HepG2 (cell line): ENCODE data around the gene FAM162A. TPM values are rescaled to one million over a fixed set of nuclear protein-coding genes. Genes with fewer than 3 reads are reported as not detected.

Experiments
- ATAC-seq: fragments of 200-7000 bp; cut with Tn5 transposase; 3 replicates; pipeline ENCODE4 v1.9.1; 2020; ENCODE audit warnings: mild to moderate bottlenecking, moderate library complexity
- BruUV-seq: library from RNA; stranded (reverse); fragments of 400-500 nt; replicated peaks from 2 replicates; lab custom pipeline; 2021; lab: Mats Ljungman, UMichigan
- CTCF ChIA-PET: fragments of 300-600 bp; formaldehyde crosslinking; extraction: SDS; loops from one replicate; lab custom pipeline; 2021; ENCODE audit warnings: low total read pairs, inconsistent platforms, low intra/inter-chr PET ratio; lab: Yijun Ruan, JAX
- POLR2A ChIA-PET: fragments of 350-600 bp; sonication (Branson Sonifier 250); formaldehyde crosslinking; loops from one replicate; lab custom pipeline; 2020; ENCODE audit warnings: antibody characterized with exemption, inconsistent platforms; lab: Yijun Ruan, JAX
- DNase-seq: peaks from one replicate; pipeline ENCODE4 v3.0.0-alpha.2; 2015; ENCODE audit warnings: low spot score
- FAIRE-seq: peaks from 3 replicates; lab custom pipeline; 2011; peaks lifted over from hg19 to GRCh38; lab: Jason Lieb, UNC
- H2AFZ ChIP-seq: one replicate; pipeline ENCODE4 v1.6.1; 2011; ENCODE audit warnings: low read length, inconsistent platforms
- H3K27ac ChIP-seq: fragments of 300-600 bp; 3 replicates; pipeline ENCODE4 v1.8.0; 2011; ENCODE audit warnings: mixed run types, mild to moderate bottlenecking, mixed read lengths, low read length, inconsistent platforms; ENCODE audit not compliant: insufficient read depth; ENCODE audit errors: extremely low read length
- H3K27me3 ChIP-seq, 2 experiments: fragments of 200-600 bp in 1 of 2; 2 replicates in 1 of 2; 3 replicates in 1 of 2; pipeline versions ENCODE4 v1.6.0 to v1.8.0; 2011; ENCODE audit warnings: low read length in 2 of 2, mild to moderate bottlenecking in 2 of 2, moderate library complexity in 2 of 2, inconsistent platforms in 1 of 2; ENCODE audit not compliant: insufficient read depth in 2 of 2, control insufficient read depth in 1 of 2
- H3K36me3 ChIP-seq, 2 experiments: fragments of 200-600 bp in 1 of 2; replicated peaks in 1 of 2; 2 replicates in 1 of 2; 3 replicates in 1 of 2; pipeline versions ENCODE4 v1.5.1 to v1.8.0; 2011; ENCODE audit warnings: low read length in 2 of 2, inconsistent platforms in 1 of 2; ENCODE audit not compliant: insufficient read depth in 2 of 2, control insufficient read depth in 1 of 2
- H3K4me1 ChIP-seq: 2 replicates; pipeline ENCODE4 v1.5.1; 2012; ENCODE audit warnings: low read length, inconsistent platforms; ENCODE audit not compliant: insufficient read depth
- H3K4me2 ChIP-seq: 2 replicates; pipeline ENCODE4 v1.6.0; 2011; ENCODE audit warnings: low read depth, low read length, inconsistent platforms
- H3K4me3 ChIP-seq, 3 experiments: fragments of 200-600 bp in 1 of 3; sonication (generic), shearing (Covaris generic) in 1 of 3; replicated peaks in 1 of 3; 2 replicates each; pipeline ENCODE4 v1.5.1; 2011 to 2016; ENCODE audit warnings: low read length in 3 of 3, inconsistent platforms in 2 of 3, low read depth in 2 of 3, mild to moderate bottlenecking in 2 of 3, control low read depth in 1 of 3, mixed read lengths in 1 of 3; ENCODE audit not compliant: insufficient read depth in 1 of 3
- H3K79me2 ChIP-seq: one replicate; pipeline ENCODE4 v1.6.1; 2011; ENCODE audit warnings: low read length, inconsistent platforms; ENCODE audit not compliant: insufficient read depth
- H3K9ac ChIP-seq: 2 replicates; pipeline ENCODE4 v1.6.0; 2011; ENCODE audit warnings: mild to moderate bottlenecking, low read depth, low read length, inconsistent platforms; ENCODE audit not compliant: insufficient read depth
- H3K9me3 ChIP-seq: 2 replicates; pipeline ENCODE4 v1.5.1; 2012; ENCODE audit warnings: mild to moderate bottlenecking, low read length
- H4K20me1 ChIP-seq: 2 replicates; pipeline ENCODE4 v1.6.0; 2011; ENCODE audit warnings: inconsistent platforms, mild to moderate bottlenecking, low read length, moderate library complexity; ENCODE audit not compliant: insufficient read depth
- ATF3 ChIP-seq: sonication (generic); formaldehyde crosslinking; IDR thresholded peaks from 2 replicates; pipeline ENCODE4 v1.4.0; 2020; ENCODE audit warnings: missing genetic modification reagents
- DMTF1 ChIP-seq: sonication (generic); formaldehyde crosslinking; IDR thresholded peaks from 2 replicates; pipeline ENCODE4 v1.4.0; 2020; ENCODE audit warnings: mild to moderate bottlenecking, missing genetic modification reagents
- HDAC2 ChIP-seq: sonication (generic); formaldehyde crosslinking; IDR thresholded peaks from 2 replicates; pipeline ENCODE4 v1.4.0; 2020; ENCODE audit warnings: missing genetic modification reagents
- KDM3A ChIP-seq: IDR thresholded peaks from 2 replicates; pipeline ENCODE4 v1.6.1; 2018; ENCODE audit warnings: low read depth, missing compliant biosample characterization
- MTF2 ChIP-seq: sonication (generic); formaldehyde crosslinking; IDR thresholded peaks from 2 replicates; pipeline ENCODE4 v1.5.0; 2020; ENCODE audit warnings: missing genetic modification reagents, borderline replicate concordance
- PCBP2 ChIP-seq: fragments of 200-400 bp; formaldehyde crosslinking; optimal IDR thresholded peaks from 2 replicates; pipeline ENCODE3; 2018; ENCODE audit warnings: low read length, low read depth; ENCODE audit not compliant: poor library complexity, severe bottlenecking
- SMAD1 ChIP-seq: sonication (generic); formaldehyde crosslinking; IDR thresholded peaks from 2 replicates; pipeline ENCODE4 v1.4.0; 2020; ENCODE audit warnings: missing genetic modification reagents, low read depth, mild to moderate bottlenecking, borderline replicate concordance
- SUZ12 ChIP-seq: fragments of 150-350 bp; IDR thresholded peaks from 2 replicates; pipeline ENCODE4 v1.6.1; 2014; ENCODE audit warnings: low read depth, low read length
- TCF7L2 ChIP-seq: IDR thresholded peaks from 2 replicates; pipeline ENCODE4 v1.6.1; 2011; ENCODE audit warnings: mild to moderate bottlenecking, low read depth, low read length, moderate library complexity
- U2AF1 ChIP-seq: fragments of 200-400 bp; formaldehyde crosslinking; optimal IDR thresholded peaks from 2 replicates; pipeline ENCODE3; 2017; ENCODE audit warnings: mild to moderate bottlenecking, low read depth, low read length
- ZNF343 ChIP-seq: sonication (generic); formaldehyde crosslinking; IDR thresholded peaks from 2 replicates; pipeline ENCODE4 v1.4.0; 2020; ENCODE audit warnings: mild to moderate bottlenecking, missing genetic modification reagents
- ZNF484 ChIP-seq: sonication (generic); formaldehyde crosslinking; IDR thresholded peaks from 2 replicates; pipeline ENCODE4 v1.5.1; 2020; ENCODE audit warnings: mild to moderate bottlenecking, low read depth, missing genetic modification reagents, borderline replicate concordance
- ZNF576 ChIP-seq: sonication (generic); formaldehyde crosslinking; IDR thresholded peaks from 2 replicates; pipeline ENCODE4 v1.4.0; 2020; ENCODE audit warnings: mild to moderate bottlenecking, missing genetic modification reagents
- WGBS: methylation state at CpG from one replicate; pipeline ENCODE4 v1.1.6; 2017; ENCODE audit warnings: low lambda C conversion rate; 5-methylcytosine and 5-hydroxymethylcytosine counted together
- in situ Hi-C: cut with HindIII; loops from 2 replicates; pipeline ENCODE4 v1.10.0; 2017; ENCODE audit warnings: low pct_unique_long_range_greater_than_20kb; ENCODE audit not compliant: extremely low pct_ligation_motif_present
- intact Hi-C: fragments of 100-400 bp; cut with micrococcal nuclease; formaldehyde crosslinking; loops from one replicate; pipeline ENCODE4 v1.10.0; 2022; ENCODE audit not compliant: unreplicated experiment
- polyA plus RNA-seq, 8 experiments: library from polyadenylated mRNA; depleted of rRNA in 3 of 8; stranded (reverse) in 7 of 8; unstranded in 1 of 8; fragments of >200 nt; fragmentation: Illumina TruSeq in 4 of 8; extraction: Trizol in 4 of 8; gene quantifications; 2 replicates each; pipeline versions ENCODE4 v1.2.1 to v1.2.3, GENCODE V29; 2011 to 2016; ENCODE audit warnings: low read depth in 4 of 8, missing spikeins in 1 of 8, mixed read lengths in 1 of 8; ENCODE audit not compliant: insufficient read depth in 1 of 8
- total RNA-seq, 5 experiments: library from RNA; depleted of rRNA; stranded (reverse); fragments of >200 nt; fragmentation: Illumina TruSeq; extraction: Trizol; gene quantifications; 2 replicates each; pipeline ENCODE4 v1.2.3, GENCODE V29; 2016; ENCODE audit warnings: low read depth in 1 of 5

FAM162A gene
- total and polyA plus RNA-seq, 2 of the 13 experiments (the other 11 are each of a cell fraction or from before 2014, with no cell fraction given) = 115 to 155 TPM

- in situ Hi-C loops = loop anchor here (5.0 kb wide), 1 partner anchor 287 kb away; no protein-coding TSS in a partner anchor
Observed at GRCh38 chr3:122390665-122391064, 6.7 kb downstream of the FAM162A start.

More at GRCh38 chr3:122390665-122391064, 6.7 kb downstream of the FAM162A start:
- ChIA-PET POLR2A (interaction anchor here (2.7 to 4.1 kb wide), 2 partner anchors 7 to 25 kb away, joined by 32 to 67 read pairs; partner anchors contain the start of genes FAM162A, MIX23 and WDR5B), CTCF (no interaction called here)
- no peak overlapping the region for H2AFZ ChIP-seq
- DNase-seq = no peak
- H3K4me1 ChIP-seq = peaks cover 88% of the 10 kb centered on the region
- BruUV-seq = no TSS peak
- H3K79me2 ChIP-seq = peaks cover 81% of the 10 kb centered on the region
- TF ChIP-seq HDAC2 (CRISPR knock-in tag) (no peak), ZNF484 (CRISPR knock-in tag) (no peak), SUZ12 (no peak), ZNF576 (CRISPR knock-in tag) (no peak), KDM3A (CRISPR knock-in tag) (no peak), U2AF1 (no peak), ATF3 (CRISPR knock-in tag) (no peak), PCBP2 (no peak), MTF2 (CRISPR knock-in tag) (no peak), DMTF1 (CRISPR knock-in tag) (no peak), SMAD1 (CRISPR knock-in tag) (no peak), TCF7L2 (no peak), ZNF343 (CRISPR knock-in tag) (no peak)
- H3K27ac ChIP-seq = peak overlapping the region; percentile 72
- 0 out of 2 replicates have a peak overlapping the region, but pooled peaks have one; percentile 5 for H3K9ac ChIP-seq
- no peaks in the 10 kb centered on the region for H3K9me3 ChIP-seq
- no peak overlapping the region; a peak in 1 of 6 replicates for H3K4me3 ChIP-seq
- 60% methylated on average over 4 of the region's 4 CpGs for WGBS
- intact Hi-C loops = no loop called here
- no peak for FAIRE-seq
- no peak for ATAC-seq
- 0 out of 2 replicates have a peak, but pooled peaks cover 7% of the 10 kb centered on the region for H4K20me1 ChIP-seq
- H3K36me3 ChIP-seq = peaks cover 0 to 11% of the 10 kb centered on the region in 2 experiments; a peak in 2 of 5 replicates
- H3K4me2 ChIP-seq = peak overlapping the region; percentile 25; the same call in 1 of the 2 replicates
- no peaks in the 10 kb centered on the region for H3K27me3 ChIP-seq
